A549 (cell line): ENCODE data around the gene NUP50.

Experiments
- CTCF ChIP-seq: fragments of >200 bp; sonication (Bioruptor Twin); formaldehyde crosslinking; IDR thresholded peaks from 3 replicates; pipeline ENCODE4 v1.5.1; 2016
- MAFK ChIP-seq: fragments of 450-650 bp; IDR thresholded peaks from 2 replicates; pipeline ENCODE4 v1.6.1; 2014; ENCODE audit not compliant: partially characterized antibody
- MAZ ChIP-seq: fragments of 150-350 bp; IDR thresholded peaks from 2 replicates; pipeline ENCODE4 v1.6.1; 2014; ENCODE audit warnings: antibody characterized with exemption, low read depth, low read length, borderline replicate concordance
- PBX3 ChIP-seq: IDR thresholded peaks from 2 replicates; pipeline ENCODE4 v1.6.1; 2012
- POLR2A ChIP-seq: IDR thresholded peaks from 2 replicates; pipeline ENCODE4 v1.6.1; 2012; ENCODE audit warnings: mild to moderate bottlenecking, low read length
- USF2 ChIP-seq: fragments of 450-650 bp; IDR thresholded peaks from 2 replicates; pipeline ENCODE4 v1.6.1; 2014; ENCODE audit warnings: antibody characterized with exemption

DNA sequence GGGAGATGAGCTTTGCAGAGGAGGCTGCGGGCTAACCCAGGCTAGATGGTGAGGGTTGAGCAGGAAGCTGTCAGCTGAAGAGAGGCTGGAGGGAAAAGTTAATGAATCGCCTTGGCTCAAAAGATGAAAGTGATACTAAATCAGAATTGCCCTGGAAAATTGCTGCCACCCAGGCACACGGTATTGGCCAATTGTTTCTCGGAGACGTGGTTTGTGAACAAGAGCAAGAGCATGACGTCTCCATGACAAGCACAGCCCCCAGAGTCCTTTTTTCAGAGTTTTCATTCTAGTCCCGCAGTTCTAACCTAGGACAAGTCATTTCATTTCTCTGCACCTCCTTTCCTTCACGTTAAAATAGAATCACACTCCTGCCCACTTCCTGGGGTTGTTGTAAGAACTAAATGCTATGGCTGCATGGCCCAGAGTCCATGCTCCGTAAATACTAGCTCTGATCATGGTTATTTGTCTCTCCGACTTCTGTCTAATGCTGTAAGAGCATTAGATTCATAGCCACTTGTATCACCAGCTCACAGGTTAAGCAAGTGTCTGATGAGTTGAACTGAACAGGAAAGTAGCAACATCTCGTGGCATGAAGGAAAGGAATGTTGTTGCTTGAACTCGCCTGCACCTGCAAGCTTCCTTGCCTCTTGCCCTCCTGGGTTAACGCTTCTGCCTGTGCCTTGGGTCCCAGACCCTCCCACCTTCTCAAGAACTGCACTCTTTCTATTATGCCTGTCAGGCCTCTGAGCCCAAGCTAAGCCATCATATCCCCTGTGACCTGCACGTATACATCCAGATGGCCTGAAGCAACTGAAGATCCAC lies 33.8 kb upstream of the NUP50 start:
- no peak for TF ChIP-seq PBX3
- no peak for TF ChIP-seq CTCF
- TF ChIP-seq POLR2A = no peak
- TF ChIP-seq MAZ = no peak
- no peak for TF ChIP-seq USF2
- no peak for TF ChIP-seq MAFK
